Fibroblast of the conjunctiva (primary cell): ENCODE data around the gene SCUBE2.

Experiments used
- DNase-seq: peaks from one replicate; pipeline ENCODE4 v3.0.0-alpha.2; 2010; ENCODE audit warnings: low read depth

The SCUBE2 gene

DNA sequence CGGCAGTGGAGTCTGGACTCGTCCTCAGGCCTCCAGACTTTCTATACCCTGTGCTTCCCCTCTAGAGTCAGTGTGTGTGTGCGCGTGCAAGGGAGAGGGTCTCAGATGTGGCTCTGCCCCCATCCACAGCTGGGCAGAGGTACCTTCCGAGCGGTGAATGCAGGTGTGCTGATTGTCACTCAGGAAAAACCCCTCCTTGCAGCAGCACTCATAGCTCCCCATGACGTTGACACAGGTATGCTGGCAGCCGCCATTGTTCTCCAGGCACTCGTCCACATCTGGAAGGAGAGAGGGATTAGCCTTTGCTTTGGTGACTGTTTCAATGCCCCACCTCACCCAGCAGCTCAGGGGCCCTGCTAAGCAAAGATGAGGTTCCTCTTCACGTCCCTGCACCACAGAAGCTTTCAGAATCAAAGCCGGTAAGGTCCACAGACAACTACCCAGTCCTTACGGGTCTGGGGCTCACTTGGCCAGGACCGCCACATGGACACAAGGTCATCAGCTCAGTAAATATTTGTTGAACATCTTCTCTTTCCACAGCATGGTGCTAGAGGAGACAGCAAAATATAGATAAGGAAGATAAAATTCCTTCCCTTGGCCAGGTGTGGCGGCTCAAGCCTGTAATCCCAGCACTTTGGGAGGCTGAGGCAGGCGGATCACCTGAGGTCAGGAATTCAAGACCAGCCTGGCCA, 16.9 kb downstream of the SCUBE2 start:
- DNase-seq = no peak

DNA sequence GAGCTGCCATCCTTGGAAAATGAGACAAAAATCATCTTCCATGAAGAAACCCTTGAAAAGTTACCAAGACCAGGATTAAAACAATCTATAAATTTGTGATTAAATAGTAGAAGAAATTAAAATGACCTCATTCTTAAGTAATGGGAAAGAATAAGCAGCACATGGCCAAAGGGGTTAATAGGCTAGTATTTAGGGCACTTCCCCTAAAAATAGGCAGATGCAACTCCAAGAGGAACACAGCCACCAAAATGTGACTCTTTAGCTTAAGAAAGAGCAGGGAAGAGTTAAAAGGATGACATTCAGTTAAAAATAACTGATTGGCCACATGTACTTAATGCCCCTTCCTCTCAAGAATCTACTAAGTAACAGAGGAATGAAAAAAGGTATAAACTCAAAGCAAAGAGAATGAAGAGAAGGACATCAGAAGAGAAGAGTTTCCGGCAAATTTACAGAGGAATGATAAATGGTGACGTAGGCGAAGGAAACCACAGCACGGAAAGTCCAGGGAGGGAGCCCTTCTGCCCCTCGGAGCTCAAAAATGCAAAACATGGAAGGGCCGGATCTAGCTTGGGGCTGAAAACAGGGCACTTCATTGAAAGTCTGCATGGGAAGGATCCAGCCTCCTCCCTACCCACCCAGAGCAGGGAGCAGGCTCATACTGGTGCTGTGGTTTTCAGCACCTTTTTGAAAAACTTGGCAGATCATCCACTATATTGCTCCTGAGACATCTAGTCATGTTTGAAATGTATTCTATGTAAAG, 17.8 kb downstream of the SCUBE2 start:
- no peak for DNase-seq

DNA sequence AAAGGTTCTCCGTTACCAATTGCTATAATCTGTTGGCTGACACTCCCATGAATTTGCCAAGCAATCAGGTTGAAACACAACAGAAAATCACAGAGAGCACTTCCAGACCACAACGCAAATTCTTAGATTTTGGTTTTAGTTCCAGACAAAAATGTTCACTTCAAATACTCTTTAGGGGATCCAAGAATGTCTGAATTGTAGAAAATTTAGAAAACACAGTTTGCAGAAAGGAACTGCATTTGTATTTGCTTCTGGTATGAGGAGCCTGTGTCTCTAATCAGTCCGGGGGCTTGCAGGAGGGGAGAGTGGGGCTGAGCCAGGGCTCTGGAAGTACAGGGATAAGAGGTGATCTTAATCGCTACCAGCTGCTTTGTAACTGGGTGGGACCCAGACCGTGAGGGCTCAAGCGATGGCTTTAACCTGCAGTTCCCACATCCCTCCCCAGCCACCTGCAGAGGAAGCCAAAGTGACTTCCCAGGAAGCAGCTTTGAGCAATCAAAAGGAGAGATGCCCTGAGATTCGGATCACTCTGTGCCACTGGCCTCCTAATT, 18.7 kb downstream of the SCUBE2 start:
- no peak for DNase-seq

DNA sequence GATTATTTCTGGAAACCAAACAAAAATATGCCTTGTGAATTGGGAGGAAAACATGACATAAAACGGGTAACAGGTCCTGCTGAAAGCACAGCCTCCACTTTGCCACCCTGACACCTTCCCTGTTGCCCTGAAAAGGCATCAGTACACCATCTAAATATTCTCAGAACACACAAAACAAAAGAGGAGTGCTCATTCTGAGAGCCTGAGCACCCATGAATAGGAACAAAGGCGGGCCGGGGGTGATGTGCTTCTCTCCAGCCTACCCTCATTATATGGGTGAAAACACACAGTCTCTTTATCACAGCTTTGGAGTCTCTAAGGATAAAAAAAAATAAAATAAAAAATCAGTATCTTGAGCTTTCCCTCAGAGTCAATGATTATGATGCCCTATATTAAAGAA, 19.7 kb downstream of the SCUBE2 start:
- no peak for DNase-seq

DNA sequence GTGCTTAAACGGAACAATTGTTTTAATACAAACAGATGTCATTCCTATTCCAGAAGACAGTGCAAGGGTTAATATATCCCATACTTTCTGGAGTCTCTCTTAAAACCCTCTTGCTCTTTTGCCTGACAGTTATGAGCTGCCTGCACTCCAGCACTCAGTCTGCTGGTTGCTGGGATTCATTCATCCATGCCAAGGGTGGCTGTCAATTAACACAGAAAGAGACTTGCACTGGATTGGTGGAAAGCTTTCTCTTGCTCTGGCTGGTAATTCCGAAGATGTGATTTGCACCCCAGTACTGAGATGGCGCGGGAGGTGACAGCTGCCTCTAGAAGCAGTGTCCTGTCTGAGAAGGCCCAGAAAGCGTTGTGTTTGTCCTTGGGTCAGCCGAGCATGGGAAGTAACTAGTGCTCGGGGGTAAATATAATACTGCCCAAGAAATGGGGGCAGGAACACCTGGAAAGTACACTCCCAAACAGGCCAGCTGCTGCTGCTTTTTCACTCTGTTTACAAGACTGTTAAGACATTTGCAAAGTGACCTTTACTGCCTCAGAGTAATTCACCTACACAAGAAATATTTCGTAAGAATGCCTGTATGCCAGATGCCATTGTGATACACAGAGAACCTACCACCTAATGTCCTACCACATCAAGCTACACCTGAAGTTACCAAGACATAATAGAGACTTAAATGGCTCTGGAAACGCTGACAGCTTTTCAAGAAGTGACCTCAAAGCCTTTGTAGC, 20.5 kb downstream of the SCUBE2 start:
- DNase-seq = no peak

DNA sequence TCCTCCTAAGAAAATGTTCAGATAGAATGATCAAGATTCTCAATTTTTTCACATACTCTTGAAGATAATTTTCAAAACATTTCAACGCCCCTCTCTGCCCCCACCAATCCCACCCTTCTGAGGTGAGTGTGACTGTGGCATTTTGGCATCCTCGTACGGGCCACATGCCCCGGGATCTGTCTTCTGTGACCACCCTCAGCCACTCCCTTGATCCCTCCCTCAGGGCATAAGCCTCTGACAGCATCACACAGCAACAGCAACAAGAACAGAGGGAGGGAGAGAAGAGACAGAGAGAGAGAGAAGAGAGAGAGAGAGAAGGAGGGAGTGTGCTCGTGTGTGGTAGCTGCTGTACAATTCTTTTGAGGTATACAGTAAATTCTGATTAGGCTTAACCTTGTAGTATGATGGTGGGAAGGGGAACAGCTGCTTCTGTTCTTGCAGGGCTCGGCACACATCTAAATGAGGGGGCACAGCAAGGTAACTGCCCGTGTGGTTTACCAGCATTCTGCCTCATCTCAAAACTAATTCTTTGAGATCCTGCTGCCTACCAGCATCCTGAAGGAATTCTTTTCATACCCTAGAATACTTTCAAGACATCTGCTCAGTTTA, 21.4 kb downstream of the SCUBE2 start:
- DNase-seq = no peak

DNA sequence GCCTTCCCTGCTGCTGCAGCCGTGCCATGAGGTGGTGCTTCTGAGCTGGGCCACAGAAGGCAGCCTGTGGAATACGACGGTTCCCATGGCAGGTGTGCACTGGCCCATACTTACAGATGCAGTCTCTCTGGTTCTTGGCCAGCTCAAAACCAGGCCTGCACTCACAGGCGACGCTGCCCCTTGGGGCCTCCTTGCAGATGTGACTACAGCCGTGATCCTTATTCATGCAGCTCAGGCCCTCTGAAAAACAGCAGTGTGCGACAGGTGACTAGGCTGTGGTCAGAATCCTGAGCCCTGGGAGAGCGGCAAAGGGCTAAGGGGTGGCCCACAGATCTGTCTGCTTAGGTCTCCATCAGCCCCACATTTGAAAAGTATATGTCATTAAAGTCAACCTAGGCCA, 22.1 kb downstream of the SCUBE2 start:
- no peak for DNase-seq

DNA sequence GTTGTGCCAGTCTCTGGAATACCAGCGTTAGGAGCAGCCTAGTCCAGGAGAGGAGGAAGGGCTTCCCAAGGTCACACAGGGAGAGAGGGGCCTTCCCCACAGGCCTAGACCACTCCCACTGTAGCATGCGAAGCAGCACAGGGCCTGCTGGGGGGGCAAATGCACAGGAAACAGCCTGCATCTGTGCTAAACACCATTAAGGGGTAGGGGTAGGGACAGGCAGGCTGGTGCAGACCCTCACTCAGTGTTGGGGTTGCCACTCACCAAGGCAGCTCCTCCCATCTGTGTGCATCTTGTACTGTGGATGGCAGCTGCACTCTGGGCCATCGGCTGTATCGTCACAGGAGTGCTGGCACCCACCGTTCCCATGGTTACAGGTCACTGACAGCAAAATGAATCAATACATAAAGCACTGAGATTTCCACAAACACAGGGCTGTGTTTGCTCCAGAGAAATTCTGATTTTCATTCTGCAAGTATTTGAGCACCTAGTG, 24.9 kb downstream of the SCUBE2 start:
- no peak for DNase-seq

DNA sequence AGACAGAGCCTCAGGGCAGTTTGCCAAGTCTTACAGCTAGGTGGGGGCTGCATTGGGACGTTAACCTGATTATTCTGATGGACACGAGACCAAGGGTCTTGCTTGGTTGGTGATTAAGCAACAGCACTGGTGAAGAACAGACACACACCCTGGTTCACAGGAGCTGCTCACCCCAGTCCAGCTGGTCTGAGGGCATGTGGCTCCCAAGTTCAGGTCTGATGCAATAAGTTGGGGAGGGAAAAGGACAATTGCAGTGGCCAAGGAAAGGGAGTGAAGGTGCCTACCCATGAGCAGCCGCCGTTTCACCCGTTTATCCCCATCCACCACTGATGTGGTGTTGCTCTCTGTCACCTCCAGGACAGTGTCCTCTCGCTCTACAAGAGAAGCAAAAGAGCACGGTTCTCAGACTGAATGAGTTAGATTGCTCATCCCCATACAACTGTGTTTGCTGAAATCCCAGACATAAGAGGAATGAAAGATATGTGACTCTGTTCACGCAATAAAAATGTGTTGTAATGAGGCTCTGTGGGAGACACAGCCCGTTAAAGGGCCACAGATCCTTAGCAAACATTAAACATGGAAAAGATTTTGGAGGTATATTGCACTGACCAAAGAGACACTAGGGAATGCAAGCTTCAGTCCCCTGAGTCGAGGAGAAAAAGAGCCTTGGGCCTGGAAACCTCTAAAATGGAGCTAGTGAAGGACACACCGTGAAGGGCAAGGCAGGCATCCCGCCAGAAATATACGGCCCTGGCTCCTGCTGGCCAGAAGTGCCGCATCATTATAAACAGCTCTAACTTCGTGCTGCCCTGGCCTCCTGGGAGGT, 25.6 kb downstream of the SCUBE2 start:
- no peak for DNase-seq

DNA sequence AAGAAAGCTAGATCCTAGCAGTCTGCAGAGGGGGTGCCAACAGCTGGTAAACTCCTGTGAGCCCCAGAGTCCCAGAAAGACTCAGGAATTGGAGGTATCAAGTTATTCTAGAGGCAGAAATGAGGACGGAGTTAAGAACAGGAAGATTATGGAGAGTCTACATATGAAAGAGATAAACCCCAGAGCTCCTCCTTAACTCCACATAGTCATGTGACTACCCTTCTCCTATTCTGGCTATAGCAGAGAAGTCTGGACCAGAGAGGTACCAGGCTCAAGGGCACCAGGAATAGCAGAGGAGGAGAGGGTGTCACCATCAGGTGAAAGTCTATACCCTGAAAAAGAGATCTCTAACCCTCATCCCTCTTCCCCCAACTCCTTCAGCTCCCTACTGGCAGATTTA, 29.6 kb downstream of the SCUBE2 start:
- no peak for DNase-seq

DNA sequence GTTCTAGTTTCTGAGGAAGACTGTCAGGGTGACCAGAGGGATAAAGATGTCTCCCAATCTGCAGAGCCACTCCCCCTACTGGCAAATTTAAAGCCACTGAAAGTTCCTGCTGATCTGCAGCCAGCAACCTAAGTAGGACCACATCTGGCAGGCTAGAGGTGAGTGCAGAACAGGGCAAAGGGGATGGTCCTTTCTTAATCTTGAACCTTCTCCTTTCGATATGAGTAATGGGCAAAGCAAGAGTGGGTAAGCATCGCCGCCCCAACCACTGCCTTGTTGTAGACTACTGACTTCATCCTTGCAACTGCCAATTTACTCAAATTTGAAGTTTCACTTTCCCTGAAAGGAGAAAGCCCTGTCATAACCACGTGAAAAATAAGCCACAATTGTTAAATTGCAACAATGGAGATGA, 30.7 kb downstream of the SCUBE2 start:
- DNase-seq = no peak

DNA sequence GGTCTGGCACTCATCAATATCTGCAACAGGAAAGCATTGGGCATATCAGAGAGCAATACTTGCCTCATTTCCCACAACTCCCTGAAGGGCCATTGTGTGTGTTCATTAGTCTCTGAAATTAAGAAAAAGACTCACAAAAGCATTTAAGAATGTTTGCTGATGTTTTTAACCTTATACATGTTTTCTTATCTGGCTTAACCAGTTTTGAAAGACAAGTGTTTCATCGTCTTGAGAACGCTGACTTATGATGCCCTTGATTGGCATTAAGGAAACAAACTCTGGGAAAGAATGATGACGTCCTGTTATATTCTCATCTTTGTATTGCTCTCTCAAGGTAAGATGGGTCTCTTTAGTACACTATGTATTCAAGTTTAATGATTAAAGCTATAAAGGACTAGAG, 32.0 kb downstream of the SCUBE2 start:
- no peak for DNase-seq

DNA sequence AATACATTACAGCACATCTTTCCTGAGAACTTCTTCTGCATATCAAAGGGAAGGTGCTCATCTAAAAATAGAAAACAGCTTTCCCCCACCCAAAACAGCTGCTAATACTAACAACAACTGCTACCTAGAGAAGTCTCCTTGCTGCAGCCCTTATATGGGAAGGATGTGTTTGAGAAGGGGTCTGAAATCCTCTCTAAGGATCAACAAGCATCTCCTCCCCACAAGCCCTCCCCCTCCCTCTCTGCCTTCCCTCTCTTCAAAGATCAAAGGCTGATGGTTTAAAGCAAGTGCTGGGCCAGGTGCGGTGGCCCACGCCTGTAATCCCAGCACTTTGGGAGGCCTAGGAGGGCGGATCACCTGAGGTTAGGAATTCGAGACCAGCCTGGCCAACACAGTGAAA, 33.5 kb downstream of the SCUBE2 start:
- DNase-seq = no peak

DNA sequence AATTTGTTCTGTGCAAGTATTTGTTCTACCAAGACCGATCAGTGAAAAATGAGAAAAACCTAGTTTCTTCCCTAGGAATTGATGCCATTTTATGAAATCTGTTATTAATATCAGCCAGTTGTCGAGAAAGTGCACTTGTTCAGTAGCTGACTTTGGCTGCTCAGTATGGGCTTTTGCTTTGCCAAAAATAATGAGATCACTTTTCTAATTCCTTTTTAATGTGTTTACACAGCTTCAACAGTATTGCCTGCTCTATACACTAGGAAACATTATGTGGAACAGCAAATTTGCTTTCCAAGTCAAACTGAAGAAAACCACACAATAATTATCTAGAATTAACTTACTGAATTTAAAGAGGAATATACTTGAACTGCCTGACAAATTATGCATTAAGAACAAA, 34.4 kb downstream of the SCUBE2 start:
- peak; percentile 4 for DNase-seq

DNA sequence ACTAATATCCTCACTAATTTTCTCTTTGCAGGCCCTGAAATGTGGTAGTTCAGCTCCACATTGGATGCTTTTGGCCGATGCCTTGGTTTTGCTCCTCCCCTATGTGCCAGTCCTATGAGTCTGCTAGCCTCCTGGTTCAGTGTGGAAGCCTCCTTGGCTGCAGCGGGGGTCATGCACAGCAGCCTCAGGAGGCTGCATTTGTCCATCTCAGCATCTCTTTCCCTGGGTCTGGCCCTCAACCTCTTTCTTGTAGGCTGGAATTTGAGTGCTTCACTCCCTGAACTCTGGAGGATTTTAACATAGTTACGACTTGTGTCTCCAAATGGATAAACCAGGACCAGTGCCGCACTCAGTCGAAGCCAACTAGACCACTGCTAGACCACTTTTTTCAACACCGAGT, 34.9 kb downstream of the SCUBE2 start:
- no peak for DNase-seq

DNA sequence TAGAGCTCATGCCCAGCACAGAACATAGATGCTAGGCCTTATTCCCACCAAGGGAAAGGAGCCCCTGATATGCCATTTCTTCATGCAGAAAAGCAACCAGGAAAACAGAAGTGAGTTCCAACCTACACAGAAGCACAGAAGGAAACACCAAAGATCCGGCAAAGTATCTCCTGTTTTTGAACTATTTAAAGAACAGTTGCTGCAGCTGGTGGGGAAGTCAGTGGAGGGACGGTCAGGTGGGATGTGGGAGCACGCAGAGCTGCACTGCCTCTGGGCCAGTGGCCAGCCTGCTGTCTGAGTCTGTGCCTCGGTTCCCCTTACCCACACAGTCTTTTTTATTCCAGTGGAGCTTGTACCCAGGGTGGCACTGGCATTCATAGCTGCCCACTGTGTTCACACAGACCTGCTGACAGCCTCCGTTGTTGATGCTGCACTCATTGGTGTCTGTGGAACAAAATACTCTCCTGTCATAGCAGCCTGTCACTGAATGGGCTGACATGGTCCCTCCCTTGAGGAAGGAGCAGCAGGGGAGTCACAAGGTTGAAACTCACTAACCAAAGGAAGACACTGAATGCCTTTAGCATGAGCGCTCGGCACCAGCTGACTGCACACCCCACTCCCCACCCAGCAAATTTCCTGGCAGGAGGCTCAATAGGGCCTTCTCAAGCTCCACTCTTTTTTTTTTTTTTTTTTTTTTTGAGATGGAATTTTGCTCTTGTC, 37.9 kb downstream of the SCUBE2 start:
- DNase-seq = no peak

DNA sequence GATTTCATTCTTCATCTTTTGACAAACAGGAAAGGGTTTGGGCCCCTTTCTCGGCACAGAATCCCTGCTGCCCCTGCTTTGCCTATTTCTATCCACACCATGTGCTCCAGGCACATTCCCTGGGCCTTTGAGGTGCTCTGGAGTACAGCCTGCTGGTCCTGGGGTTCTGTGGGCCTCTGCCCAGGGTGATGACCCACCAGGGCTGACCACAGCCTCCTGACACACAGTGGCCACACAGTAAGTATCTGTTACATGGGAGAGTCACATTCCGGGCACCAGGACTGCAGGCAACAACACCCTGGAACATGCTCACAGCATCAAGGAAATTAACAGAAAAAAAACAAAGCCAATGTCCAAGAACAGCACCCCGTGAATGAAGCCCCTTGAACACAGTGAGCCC, 39.1 kb downstream of the SCUBE2 start:
- no peak for DNase-seq

DNA sequence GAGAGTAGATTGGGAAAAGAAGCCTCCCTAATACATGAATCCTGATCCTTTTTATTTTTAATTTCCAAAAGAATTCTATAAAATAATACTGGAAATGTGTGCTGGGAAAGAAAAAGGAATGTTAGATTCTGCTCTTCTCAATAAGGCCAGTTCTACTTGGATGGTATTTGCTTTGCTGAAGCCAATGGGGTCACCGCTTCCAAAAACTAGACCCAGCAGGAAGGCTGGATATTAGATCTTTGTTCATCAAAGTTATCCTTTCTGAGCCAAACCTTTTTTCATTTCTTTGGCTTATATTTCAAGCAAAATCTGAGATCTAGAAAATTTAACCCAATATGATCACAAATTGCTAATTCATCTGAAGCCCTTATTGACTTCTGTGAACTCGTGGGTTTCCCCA, 41.4 kb downstream of the SCUBE2 start:
- DNase-seq = no peak

DNA sequence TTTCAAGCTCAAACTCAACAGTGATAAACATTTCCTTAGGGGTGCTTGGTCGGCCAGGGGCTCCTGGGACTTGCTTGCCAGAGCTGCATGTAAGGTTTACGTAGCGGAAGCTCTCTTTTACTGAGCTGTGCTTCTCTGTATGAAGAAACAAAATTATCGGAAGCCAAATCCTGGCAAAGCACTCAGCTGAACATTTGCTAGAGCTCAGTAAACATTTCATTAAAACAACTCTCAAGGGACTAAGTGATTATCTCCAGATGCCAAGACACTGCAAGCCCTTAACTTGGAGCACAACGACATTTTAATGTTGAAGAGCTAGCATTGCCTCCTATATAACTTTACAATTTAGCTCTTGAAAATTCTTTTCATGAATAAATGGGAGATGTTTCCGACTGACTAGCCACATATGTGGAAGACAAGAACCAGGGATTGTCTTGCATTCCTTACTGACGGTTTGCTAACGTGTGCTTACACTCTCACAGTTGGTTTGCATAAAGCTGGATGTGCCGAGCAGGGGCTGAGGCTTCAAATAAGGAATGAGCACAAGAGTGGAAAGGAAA, 43.4 kb downstream of the SCUBE2 start:
- peak; percentile 49 for DNase-seq

DNA sequence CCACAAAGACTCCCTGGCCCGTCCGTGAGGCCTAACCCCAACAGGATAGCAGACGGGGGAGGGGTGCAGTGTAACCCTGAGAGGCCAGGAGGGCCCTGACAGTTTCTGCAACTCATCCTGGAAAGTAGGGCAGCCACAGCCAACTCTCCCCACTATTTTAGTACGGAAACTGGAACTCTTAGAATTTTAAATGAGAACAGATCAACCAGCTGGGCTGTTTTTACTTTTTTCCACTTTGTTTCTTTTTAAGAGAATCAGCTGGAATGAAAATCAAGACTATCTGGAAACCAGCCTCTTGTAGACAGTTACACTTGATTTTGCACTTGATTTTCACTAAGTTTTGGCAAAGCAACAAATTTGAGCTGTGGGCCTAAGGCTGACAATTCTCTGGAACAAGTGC, 44.9 kb downstream of the SCUBE2 start:
- DNase-seq = no peak
